SK-N-DZ (cell line): ENCODE results near the gene CACNA1G.

Experiments
- DNase-seq: peaks from one replicate; pipeline ENCODE4 v3.0.0-alpha.2; 2015; ENCODE audit warnings: low spot score

The CACNA1G gene

GRCh38 chr17:50586421-50587247 lies 26.1 kb downstream of the CACNA1G start:
- DNase-seq, result no peak

DNA sequence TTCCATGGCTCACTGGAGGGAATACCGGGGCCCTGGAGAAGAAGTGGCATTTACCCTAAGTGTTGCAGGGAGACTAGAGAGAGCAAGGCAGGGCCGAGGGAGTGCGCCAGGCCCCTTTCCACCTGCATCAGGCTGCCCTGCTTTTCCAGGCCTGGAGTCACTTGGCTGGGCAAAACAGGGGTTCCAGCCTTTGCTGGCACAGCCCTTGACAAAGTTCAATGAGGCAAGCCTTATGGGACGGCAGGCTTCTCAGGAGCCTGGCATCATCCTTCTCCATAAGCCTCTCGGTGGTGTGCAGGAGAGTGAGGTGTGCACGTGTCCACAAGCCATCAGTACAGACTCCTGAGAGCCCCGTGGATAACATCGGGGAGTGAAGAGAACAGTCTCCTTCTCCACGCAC lies 27.1 kb downstream of the CACNA1G start:
- no peak for DNase-seq

DNA sequence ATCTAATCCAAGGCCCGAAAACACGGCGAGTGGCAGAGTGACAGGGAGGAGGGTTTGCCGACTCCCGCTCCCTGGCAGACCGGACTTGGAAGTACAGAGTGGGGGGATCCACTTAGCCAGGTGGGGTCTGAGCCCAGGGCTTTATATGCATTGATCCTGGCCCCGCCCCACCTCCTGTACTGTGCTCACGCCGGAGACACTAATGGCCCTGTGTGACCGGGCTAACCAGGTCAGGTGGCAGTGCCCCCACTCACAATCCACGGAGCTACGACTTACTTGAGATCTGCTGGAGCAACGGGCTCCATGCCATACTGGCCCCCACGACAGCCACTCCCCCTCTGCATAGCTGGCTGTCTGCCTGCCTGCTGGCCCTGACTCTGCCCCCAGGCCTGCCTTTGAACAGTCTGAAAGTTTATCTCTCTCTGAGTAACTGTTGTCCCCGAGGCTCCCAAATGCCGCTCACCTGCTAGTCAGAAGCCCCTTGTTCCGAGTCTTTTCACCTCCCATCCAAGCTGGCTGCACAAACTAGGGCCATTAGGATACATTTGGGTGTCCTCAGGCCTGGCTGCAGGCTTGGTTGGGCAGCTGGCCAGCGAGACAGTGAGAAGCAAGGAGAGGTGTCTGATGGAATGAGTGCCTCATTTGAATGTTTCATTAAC lies 28.0 kb downstream of the CACNA1G start:
- no peak for DNase-seq

- no peak for DNase-seq
Measured at GRCh38 chr17:50589095-50589705, 28.7 kb downstream of the CACNA1G start.

DNA sequence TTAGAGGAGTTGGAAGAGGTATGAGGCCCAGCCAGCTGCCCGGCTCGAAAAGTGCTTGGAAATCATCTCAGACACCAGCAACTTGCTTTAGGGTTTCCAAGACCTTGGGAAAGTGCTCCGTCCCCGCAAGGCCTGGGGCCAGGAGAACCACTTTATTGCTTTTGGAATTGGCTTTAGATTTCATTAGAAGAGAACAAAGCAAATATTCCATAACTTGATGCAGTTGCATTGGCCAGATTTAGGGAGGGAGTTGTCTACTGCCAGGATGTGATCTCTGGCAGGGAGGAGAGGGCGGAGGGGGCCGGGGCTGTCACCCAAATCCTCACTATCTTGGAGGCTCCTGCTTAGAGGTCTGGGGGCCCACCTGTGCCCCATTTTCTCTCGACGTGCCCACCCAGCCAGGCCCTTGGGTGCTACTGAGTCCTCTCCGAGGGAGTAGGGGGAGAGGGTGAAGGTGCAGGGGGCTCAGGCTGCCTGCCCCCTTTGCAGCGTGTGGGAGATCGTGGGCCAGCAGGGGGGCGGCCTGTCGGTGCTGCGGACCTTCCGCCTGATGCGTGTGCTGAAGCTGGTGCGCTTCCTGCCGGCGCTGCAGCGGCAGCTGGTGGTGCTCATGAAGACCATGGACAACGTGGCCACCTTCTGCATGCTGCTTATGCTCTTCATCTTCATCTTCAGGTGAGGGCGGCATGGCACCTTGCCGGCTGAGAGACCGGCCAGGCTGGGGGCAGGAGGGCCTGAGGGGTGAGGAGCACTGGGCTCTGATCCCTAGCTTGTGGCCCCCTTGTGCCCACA lies 30.6 kb downstream of the CACNA1G start:
- DNase-seq, result no peak

DNA sequence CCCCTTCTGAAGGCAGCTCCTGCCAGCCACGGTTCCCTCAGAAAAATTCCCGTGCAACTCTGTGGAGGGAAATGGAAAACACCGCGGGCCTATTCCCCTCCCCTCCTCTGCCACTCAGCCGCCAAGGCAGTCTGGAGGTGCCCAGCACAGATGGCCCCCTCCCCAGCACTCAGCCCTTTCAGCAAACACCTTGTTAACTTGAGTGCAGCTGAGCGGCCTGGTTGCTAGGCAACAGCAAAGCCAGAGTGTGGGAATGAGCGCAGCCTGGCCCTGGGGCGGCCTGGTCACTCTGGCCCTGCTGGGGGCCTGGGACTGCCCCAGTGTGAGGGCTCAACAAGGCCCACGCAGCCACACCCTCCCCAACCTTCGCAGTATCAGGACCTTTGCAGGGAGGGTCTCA lies 32.8 kb downstream of the CACNA1G start:
- DNase-seq, result peak; percentile 80

- DNase-seq, result no peak
Measured at GRCh38 chr17:50594128-50594823, 33.8 kb downstream of the CACNA1G start.

DNA sequence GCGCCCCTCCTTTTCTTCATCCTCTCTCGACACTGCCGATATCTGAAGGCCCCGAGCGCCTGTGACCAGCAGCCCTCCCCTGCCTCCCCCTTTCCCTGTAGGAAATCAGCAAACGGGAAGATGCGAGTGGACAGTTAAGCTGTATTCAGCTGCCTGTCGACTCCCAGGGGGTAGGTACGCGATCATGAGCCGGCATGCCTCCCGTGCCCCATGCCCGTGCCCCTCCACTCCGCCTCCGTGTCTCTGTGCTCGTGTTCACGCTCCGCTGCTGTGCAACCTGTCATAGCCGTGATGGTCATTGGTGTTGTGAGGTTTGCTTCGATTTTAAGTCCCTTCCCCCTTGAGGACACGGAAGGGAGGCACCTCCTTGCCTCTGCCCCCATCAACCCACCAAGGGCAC lies 34.4 kb downstream of the CACNA1G start:
- DNase-seq, result no peak

DNA sequence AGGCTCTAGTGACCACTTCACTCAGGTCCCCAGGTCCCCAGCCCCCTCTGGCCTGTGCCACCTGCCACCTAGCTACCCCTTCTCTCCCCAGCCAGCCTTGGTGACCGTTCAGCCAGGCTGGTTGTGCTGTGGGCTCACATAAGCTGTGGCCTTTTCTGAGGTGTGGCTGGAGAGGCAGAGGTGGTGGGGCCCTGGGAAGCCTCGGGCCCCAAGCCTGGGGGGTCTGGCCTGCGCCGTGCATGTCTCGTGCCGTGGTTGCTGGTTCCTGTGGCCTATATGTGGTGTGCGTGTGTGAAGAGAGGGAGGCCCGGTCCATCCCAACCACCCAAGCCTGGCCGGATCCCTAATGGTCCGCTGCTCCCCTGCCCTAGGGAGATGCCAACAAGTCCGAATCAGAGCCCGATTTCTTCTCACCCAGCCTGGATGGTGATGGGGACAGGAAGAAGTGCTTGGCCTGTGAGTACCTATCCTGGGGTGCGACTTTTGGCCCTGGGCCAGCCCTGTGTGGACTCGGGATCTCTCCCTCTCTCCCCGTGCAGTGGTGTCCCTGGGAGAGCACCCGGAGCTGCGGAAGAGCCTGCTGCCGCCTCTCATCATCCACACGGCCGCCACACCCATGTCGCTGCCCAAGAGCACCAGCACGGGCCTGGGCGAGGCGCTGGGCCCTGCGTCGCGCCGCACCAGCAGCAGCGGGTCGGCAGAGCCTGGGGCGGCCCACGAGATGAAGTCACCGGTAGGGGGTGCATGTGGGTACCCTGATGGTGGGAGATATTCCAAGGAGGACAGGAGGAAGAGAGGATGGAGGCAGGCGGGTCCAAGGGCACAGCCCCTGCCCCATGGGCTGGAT lies 35.9 kb downstream of the CACNA1G start:
- no peak for DNase-seq

- no peak for DNase-seq
Measured at GRCh38 chr17:50598487-50598886, 38.0 kb downstream of the CACNA1G start.

GRCh38 chr17:50599606-50600005 lies 39.1 kb downstream of the CACNA1G start:
- DNase-seq, result no peak

DNA sequence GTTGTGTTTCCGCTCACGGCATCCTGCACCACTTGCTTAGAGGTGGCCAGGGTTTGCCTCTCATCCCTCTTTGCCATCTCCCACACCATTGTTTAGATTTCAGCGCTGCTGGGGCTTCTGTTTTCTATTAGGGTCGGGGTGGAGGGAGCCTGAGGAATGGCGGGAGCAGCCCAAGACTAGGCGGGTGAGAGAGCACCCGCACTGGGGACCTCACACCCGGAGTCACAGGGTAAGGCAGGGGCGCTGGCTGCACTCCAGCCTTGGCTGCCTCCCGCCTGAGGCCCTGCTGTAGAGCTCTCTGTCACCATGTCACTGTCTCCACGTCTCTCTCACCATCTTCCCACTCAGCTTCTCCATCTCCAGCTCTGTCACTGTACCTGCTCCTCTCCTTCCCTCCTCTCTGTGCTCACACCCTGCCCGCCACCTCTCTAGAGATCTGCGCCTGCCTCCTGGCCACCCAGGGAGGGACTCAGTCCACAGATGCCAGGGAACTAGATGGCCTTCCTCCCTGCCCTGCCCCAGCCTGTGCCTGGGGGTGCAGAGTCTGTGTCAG lies 41.4 kb downstream of the CACNA1G start:
- no peak for DNase-seq

DNA sequence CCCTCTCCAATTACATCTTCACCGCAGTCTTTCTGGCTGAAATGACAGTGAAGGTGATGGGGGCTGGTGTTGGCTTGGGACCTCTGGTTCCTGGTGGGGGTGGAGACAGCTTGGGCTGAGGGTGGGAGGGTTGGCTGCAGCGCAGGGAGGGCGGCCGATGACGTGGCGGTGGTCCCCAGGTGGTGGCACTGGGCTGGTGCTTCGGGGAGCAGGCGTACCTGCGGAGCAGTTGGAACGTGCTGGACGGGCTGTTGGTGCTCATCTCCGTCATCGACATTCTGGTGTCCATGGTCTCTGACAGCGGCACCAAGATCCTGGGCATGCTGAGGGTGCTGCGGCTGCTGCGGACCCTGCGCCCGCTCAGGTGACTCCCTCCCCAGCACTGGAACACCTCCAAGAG lies 42.3 kb downstream of the CACNA1G start:
- DNase-seq, result no peak

DNA sequence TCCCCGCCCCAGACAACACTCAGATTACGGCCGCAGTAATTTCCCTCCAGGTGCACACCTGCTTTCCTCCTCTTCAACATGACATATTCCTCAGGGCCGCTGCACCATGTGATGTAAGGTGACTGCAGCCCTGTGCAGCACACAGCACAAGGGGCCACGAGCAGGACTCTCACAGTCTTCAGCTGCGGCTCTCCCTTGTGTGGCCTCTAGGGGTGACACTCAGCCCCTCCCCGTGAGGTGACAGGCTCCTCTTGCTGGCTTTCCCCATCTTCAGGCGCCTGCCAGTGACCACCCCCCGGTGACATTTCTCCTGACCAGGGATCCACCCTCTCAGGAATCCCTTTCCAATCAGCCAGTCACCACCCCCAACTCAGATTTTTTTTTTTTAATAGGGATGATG lies 42.8 kb downstream of the CACNA1G start:
- peak; percentile 52 for DNase-seq

DNA sequence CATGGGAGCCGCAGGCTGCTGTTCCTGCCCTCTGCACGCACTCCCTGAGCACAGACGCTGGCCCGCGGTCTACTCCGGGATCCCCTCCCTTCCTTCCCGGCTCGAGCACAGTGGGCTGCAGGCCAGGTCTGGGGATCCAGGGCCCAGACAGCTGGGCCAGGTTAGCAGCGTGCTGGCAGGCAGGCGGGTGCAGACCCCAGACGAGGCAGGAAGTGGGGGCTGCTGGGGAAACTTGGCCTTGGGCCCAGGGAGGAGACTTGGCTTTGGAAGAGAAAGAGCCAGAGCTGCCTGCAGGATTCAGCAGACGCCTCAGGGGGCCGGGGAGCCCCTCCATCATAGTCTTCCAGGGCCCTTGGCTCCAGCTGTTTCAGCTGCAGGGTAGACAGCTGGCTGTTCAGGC lies 44.0 kb downstream of the CACNA1G start:
- no peak for DNase-seq

DNA sequence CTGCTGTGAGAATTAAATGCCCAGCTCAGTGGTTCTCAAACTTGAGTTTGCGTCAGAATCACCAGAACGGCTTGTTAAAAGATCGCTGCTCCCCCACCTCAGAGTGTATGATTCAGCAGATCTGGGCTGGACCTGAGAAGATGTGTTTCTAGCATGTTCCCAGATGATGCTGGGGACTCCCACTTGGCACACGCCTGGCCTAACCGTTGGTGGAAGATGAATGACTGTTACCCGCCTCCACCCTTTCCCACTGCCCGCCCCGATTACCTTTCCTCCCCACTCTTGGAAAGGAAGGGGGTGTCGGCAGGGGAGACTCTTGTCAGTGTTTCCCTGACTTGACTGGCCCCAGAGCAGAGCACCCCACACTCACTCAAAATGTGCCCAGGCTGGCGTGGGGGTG lies 44.9 kb downstream of the CACNA1G start:
- DNase-seq, result no peak

DNA sequence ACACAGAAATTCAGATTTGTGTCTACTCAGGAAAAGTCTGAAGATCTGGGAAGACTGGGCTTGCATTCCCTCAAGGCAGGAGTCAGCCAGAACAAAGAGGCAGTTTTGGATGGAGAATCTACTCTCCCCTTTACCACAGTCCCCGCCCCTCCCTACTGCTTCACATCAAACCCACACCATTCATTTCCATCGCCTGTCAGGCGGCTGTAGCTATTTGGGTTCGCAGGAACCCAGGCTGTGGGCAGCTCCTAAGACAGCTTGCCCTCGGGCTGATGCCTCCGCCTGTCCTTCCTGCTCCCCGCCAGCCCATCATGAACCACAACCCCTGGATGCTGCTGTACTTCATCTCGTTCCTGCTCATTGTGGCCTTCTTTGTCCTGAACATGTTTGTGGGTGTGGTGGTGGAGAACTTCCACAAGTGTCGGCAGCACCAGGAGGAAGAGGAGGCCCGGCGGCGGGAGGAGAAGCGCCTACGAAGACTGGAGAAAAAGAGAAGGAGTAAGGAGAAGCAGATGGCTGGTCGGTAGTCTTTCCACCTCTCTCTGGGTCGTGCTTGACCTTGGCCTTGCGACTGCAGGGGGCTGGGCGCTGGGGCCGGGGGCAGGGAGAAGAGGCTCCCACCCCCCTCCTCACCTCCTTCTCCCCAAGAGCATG lies 47.1 kb downstream of the CACNA1G start:
- DNase-seq, result no peak

DNA sequence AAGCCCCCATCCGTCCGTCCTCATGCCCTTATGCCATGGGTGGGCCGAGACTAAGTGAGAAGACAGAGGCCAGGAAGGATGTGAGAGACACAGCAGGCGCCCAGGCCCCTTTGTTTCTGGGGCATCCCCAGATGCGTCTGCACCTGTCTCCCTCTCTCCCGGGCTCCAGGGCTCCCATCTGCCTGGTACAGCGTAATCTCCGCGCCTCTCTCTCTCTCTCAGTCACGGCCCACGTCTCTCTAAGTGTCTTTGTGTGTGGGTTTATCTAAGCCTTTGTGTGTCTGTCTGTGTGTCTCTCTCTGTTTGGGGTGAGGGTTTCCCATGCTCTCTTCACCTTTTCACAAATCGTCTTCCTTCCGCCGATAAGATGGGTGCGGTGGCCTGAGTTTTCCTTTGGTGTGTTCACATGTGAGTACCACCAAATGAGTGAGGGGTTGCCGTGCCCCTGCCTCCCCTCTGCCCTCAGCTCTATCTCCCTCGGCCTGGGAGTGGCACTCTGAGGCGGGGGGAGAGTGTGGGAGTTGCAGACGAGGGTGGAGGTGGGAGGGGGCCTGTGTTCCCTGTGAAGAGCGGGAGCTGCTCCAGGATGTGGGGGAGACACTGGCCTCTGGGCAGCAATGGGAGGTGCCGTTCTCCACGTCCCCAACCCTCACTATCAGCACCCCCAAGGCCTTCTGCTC lies 48.3 kb downstream of the CACNA1G start:
- DNase-seq, result no peak
